Measurements from ENCODE around the gene SIN3A. TPM values are rescaled to one million over a fixed set of nuclear protein-coding genes. Genes with fewer than 3 reads are reported as not detected.

Gene SIN3A
- total and polyA plus RNA-seq, 2 of the 4 experiments (the other 2 are of a cell fraction) = 21.2 to 31.5 TPM

GRCh38 chr15:75454471-75455378 lies 3.2 kb upstream of the SIN3A start:
- peak overlapping the region; percentile 83 for H3K9ac ChIP-seq (ENCODE audit: low read depth, low read length)
- no peaks in the 10 kb centered on the region for H3K9me3 ChIP-seq (ENCODE audit: control insufficient read depth, insufficient read depth, low read length)
- TF ChIP-seq CEBPB (IDR thresholded peaks at IDR 0.05; ENCODE audit: low read depth, low read length) (no peak), MAZ (IDR thresholded peaks at IDR 0.05; ENCODE audit: borderline replicate concordance, low read depth, low read length) (no peak; the same call in 1 of the 2 replicates), RFX5 (IDR thresholded peaks at IDR 0.05; ENCODE audit: low read depth, low read length) (no peak), SMC3 (IDR thresholded peaks at IDR 0.05; ENCODE audit: low read depth, low read length) (no peak), MXI1 (IDR thresholded peaks at IDR 0.05; ENCODE audit: borderline replicate concordance, low read depth, low read length) (peak; percentile 67), POLR2A (IDR thresholded peaks at IDR 0.05; ENCODE audit: low read depth, low read length) (peak; percentile 1), CHD1 (IDR thresholded peaks at IDR 0.05; ENCODE audit: low read depth, low read length) (no peak)
- peaks cover 11% of the 10 kb centered on the region for H3K4me1 ChIP-seq (ENCODE audit: control insufficient read depth, insufficient read depth, low read length)
- dilution Hi-C loops (cut with HindIII; ENCODE audit: low sequenced_read_pairs, unreplicated experiment) = no loop called here
- H3K79me1 ChIP-seq (ENCODE audit: low read depth in 1 of 2, low read length in 2 of 2) = peaks cover 11 to 24% of the 10 kb centered on the region in 2 experiments; a peak in 3 of 4 replicates
- H3K56ac ChIP-seq (ENCODE audit: extremely low read depth, insufficient read depth, low read length) = 0 out of 2 replicates have a peak overlapping the region, but pooled peaks have one; percentile 34
- peak overlapping the region; percentile 89 for H2BK5ac ChIP-seq (ENCODE audit: low read depth, low read length, poor library complexity, severe bottlenecking)
- intact Hi-C loops (cut with micrococcal nuclease) = loop anchor here (5.0 to 10.0 kb wide), 2 partner anchors 183 to 430 kb away; partner anchors contain the start of gene PPCDC
- H4K8ac ChIP-seq (ENCODE audit: low read depth in 2 of 2, low read length in 2 of 2) = peak overlapping the region in 1 of 2 experiments; percentile 69; a peak in 1 of 4 replicates
- H2AFZ ChIP-seq (replicated peaks; ENCODE audit: low read length, poor library complexity) = peak overlapping the region; percentile 91
- peak overlapping the region; percentile 63; the same call in 1 of the 2 replicates for H3K4ac ChIP-seq (ENCODE audit: low read depth, low read length)
- no peaks in the 10 kb centered on the region for H3K27me3 ChIP-seq (ENCODE audit: control insufficient read depth, insufficient read depth, low read length)
- no peak overlapping the region for H2BK20ac ChIP-seq (ENCODE audit: low read depth, low read length)
- ChIA-PET CTCF (interaction anchor here (0.6 to 1.0 kb wide), 3 partner anchors 8 to 33 kb away, joined by 3 to 4 read pairs (median 3); no protein-coding TSS in a partner anchor), POLR2A (ENCODE audit: unreplicated experiment) (no interaction called here)
- no peak overlapping the region for H2BK120ac ChIP-seq (ENCODE audit: low read depth, low read length)
- H4K20me1 ChIP-seq (ENCODE audit: insufficient read depth, low read length) = peaks cover 19% of the 10 kb centered on the region
- ATAC-seq (ENCODE audit: low read depth) (peak; percentile 0), DNase-seq (no peak)
- BruUV-seq (replicated peaks) = no TSS peak
- peak overlapping the region; percentile 60 for H3K4me3 ChIP-seq (ENCODE audit: insufficient read depth, low read depth, low read length)
- peaks cover 3% of the 10 kb centered on the region; the same call in 1 of the 2 replicates for H3K9me1 ChIP-seq (ENCODE audit: insufficient read depth, low read length)
- no peak overlapping the region for H2AK5ac ChIP-seq (ENCODE audit: low read depth, low read length)
- peak overlapping the region; percentile 95 for H2AK9ac ChIP-seq (replicated peaks; ENCODE audit: low read depth, low read length, poor library complexity)
- no peak overlapping the region for H2BK15ac ChIP-seq (ENCODE audit: low read depth, low read length)
- H3K23ac ChIP-seq (ENCODE audit: low read depth, low read length) = no peak overlapping the region
- no peaks in the 10 kb centered on the region for H3K36me3 ChIP-seq (ENCODE audit: control insufficient read depth, insufficient read depth, low read length)
- H4K91ac ChIP-seq (ENCODE audit: insufficient read depth, low read depth, low read length) = no peak overlapping the region
- H3K14ac ChIP-seq (replicated peaks; ENCODE audit: low read depth, low read length) = peak overlapping the region; percentile 65; the same call in 1 of the 2 replicates
- in situ Hi-C loops (cut with MboI; ENCODE audit: low sequenced_read_pairs) = no loop called here
- H3K27ac ChIP-seq (ENCODE audit: insufficient read depth, low read length) = peak overlapping the region; percentile 89
- no peak overlapping the region for H4K5ac ChIP-seq (ENCODE audit: low read depth, low read length)
- H3K18ac ChIP-seq (ENCODE audit: low read depth, low read length) = peak overlapping the region; percentile 32; the same call in 1 of the 2 replicates
- WGBS, 2 experiments (ENCODE audit: extremely low coverage in 2 of 2, insufficient read length in 1 of 2) = 1% methylated on average over 34 of the region's 116 CpGs; no CpG with 5 or more reads in 1 of the 2 experiments
- peak overlapping the region; percentile 76 for H3K4me2 ChIP-seq (ENCODE audit: low read depth, low read length)

All from IMR-90 (cell line).